Stimulated activated naive CD8-positive, alpha-beta T cell treated with anti-CD3 and anti-CD28 coated beads, Interleukin-15, Interleukin-2, amounts not matched to agents 100 ng/mL and 50 ng/mL, for 24 hours (primary cell): ENCODE data around the gene FAIM2.
"Not testable (repeated sequence)": the region's sequence is repeated elsewhere in the genome, so short reads cannot be mapped to it uniquely, and the experiment has no call there.

ENCODE experiments used
- H3K27ac Mint-ChIP-seq: one replicate; pipeline ENCODE4 v1.8.0; 2021; ENCODE audit warnings: mild to moderate bottlenecking, mixed read lengths
- H3K27me3 Mint-ChIP-seq: one replicate; pipeline ENCODE4 v1.8.0; 2021; ENCODE audit warnings: mixed read lengths
- H3K36me3 Mint-ChIP-seq: one replicate; pipeline ENCODE4 v1.8.0; 2021; ENCODE audit warnings: low read depth, mixed read lengths
- H3K4me1 Mint-ChIP-seq: one replicate; pipeline ENCODE4 v1.8.0; 2021; ENCODE audit warnings: low read depth, mixed read lengths
- H3K4me3 Mint-ChIP-seq: one replicate; pipeline ENCODE4 v1.8.0; 2021; ENCODE audit warnings: mild to moderate bottlenecking, mixed read lengths
- H3K9me3 Mint-ChIP-seq: one replicate; pipeline ENCODE4 v1.8.0; 2021; ENCODE audit warnings: mixed read lengths

FAIM2 gene

DNA sequence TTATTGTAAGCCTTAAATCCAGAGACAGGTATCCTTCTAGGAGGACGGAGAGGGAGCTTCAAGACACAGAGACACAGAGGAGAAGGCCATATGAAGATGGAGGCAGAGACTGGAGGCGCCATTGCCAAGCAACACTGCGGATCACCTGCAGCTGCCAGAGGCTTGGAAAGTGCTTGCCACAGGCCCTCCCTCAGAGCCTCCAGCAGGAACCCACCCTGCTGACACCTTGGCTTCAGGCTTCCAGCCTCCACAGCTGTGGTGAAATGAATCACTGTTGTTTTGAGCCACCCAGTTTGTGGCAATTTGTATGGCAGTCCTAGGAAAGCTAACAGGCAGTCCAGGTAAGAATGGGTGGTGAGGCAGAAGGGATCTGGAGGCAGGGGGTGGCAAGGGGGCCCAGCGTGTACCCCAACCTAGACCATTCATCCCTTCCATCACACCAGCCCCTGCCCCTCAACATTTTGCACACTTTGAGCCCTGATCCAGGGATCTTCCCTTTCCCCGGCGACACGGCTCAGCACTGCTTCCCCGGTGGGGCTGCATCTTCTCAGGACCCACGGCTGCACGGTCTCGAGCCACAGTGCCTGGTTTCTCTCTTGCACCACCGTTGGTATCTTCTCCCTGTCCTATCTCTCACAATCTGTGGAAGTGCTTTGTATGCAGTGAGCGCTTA lies 38.5 kb downstream of the FAIM2 start:
- no peaks in the 10 kb centered on the region for H3K36me3 Mint-ChIP-seq
- no peak overlapping the region for H3K4me3 Mint-ChIP-seq
- H3K27ac Mint-ChIP-seq = no peak overlapping the region
- H3K9me3 Mint-ChIP-seq = no peaks in the 10 kb centered on the region
- no peaks in the 10 kb centered on the region for H3K27me3 Mint-ChIP-seq
- H3K4me1 Mint-ChIP-seq = no peaks in the 10 kb centered on the region

DNA sequence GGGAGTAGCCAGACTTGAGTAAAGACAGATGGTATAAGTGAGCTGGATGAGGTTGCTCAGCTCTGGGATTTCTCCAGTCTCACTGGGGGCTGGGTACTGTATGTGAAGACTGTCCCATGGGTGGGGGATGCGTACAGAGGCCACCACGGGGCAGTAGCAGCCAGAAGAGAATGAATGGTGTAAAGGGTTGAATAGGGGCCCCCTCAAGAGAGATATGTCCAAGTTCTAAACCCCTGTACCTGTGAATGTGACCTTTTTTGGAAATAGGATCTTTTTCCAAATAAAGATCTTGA lies 39.0 kb downstream of the FAIM2 start:
- no peaks in the 10 kb centered on the region for H3K27me3 Mint-ChIP-seq
- no peaks in the 10 kb centered on the region for H3K9me3 Mint-ChIP-seq
- no peak overlapping the region for H3K4me3 Mint-ChIP-seq
- no peak overlapping the region for H3K27ac Mint-ChIP-seq
- no peaks in the 10 kb centered on the region for H3K4me1 Mint-ChIP-seq
- no peaks in the 10 kb centered on the region for H3K36me3 Mint-ChIP-seq

DNA sequence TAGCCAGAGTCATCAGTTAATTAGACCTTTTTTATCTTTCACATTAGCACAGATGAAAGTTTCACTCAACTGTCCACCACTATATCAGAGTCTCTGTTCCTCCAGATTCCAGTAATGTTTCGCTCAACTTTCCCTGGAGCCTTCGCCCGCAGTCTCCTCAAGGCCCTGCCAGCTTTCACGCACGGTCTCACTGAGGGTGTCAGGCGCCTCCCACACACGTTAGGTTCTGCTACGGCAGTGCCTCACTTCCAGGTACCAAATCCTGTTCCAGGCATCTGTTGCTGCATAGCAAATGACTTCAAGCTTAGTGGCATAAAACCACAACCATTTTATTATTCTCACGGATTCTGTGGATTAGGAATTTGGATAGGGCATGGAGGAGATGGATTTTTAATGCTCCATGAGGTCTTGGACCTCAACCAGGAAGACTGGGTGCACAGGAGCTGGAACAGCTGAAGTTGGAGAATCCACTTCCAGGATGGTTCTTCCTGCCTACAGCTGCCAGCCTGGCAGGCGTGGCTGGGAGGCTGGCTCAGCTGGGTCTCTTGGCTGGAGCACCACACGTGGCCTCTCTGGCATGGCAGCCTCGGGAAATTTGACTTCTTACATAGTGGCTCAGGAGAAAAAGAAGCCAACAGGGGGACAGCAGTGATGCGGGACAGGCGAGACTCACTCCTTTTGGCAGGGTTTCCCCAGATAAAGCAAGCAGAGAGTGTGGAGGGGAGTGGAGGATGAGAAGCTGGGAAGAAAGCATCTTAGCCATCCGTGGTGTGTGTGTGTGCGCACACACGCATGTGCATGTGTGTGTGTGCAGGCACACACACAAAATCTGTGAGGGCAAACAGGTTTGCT lies 39.5 kb downstream of the FAIM2 start:
- H3K27me3 Mint-ChIP-seq = no peaks in the 10 kb centered on the region
- no peak overlapping the region for H3K4me3 Mint-ChIP-seq
- H3K4me1 Mint-ChIP-seq = no peaks in the 10 kb centered on the region
- H3K9me3 Mint-ChIP-seq = no peaks in the 10 kb centered on the region
- H3K36me3 Mint-ChIP-seq = no peaks in the 10 kb centered on the region
- H3K27ac Mint-ChIP-seq = no peak overlapping the region

DNA sequence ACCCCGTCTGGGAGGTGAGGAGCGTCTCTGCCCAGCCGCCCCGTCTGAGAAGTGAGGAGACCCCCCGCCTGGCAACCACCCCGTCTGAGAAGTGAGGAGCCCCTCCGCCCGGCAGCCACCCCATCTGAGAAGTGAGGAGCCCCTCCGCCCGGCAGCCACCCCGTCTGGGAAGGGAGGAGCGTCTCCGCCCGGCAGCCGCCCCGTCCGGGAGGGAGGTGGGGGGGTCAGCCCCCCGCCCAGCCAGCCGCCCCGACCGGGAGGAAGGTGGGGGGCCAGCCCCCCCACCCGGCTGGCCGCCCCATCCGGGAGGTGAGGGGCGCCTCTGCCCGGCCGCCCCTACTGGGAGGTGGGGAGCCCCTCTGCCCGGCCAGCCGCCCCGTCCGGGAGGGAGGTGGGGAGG lies 42.8 kb downstream of the FAIM2 start:
- H3K36me3 Mint-ChIP-seq, H3K4me1 Mint-ChIP-seq, H3K27me3 Mint-ChIP-seq, H3K4me3 Mint-ChIP-seq, H3K9me3 Mint-ChIP-seq, H3K27ac Mint-ChIP-seq: not testable (repeated sequence)

DNA sequence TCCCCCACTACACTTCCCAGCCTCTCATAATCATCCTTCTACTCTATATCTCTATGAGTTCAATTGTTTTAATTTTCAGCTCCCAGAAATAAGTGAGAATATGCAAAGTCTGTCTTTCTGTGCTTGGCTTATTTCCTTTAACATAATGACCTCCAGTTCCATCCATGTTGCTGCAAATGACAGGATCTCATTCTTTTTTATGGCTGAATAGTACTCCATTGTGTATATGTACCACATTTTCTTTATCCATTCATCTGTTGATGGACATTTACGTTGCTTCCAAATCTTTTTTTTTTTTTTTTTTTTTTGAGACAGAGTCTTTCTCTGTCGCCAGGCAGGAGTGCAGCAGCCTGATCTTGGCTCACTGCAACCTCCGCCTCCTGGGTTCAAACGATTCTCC lies 47.8 kb downstream of the FAIM2 start:
- H3K36me3 Mint-ChIP-seq, H3K27ac Mint-ChIP-seq, H3K27me3 Mint-ChIP-seq, H3K4me3 Mint-ChIP-seq, H3K9me3 Mint-ChIP-seq, H3K4me1 Mint-ChIP-seq: not testable (repeated sequence)

DNA sequence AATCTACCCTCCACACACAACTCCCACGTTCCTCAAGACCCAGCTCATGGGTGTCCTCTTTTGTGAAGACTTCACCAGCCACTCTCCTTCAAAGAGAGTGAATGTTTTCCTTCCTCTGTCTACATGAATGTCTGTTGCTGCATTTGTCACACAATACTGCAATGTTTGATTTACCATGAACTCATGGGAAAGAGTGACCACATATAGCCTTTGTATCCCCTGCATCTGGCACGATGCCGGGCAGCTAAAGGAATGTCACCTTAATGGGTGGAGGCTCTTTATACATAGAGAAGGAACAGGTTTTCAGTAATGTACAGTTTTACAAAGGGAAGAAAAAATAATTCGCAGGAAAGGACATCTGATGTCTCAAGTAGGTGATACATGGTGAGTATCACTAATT lies 48.7 kb downstream of the FAIM2 start:
- Mint-ChIP-seq H3K9me3 (no peaks in the 10 kb centered on the region), H3K4me1 (no peaks in the 10 kb centered on the region), H3K4me3 (no peak overlapping the region), H3K27me3 (peaks cover 8% of the 10 kb centered on the region), H3K36me3 (no peaks in the 10 kb centered on the region), H3K27ac (no peak overlapping the region)

DNA sequence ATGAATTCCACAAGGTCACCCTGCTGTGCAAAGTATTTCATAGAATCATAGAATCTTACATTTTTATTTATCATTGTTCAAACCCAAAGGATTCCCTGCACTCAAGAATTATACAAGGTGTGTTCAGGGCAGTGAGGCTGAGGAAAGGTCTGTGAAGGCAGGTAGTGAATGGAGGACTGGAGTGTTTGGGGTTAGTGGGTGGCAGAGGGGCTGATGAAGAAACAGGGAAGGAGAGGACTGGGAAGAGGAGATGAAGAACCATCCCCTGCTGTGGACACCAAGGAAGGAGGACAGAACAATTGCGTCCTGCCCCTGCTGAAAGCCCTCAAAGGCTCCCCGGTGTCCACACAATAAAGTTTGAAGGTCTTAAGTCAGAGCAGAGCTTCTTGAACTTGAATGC lies 50.0 kb downstream of the FAIM2 start:
- H3K27ac Mint-ChIP-seq = no peak overlapping the region
- no peaks in the 10 kb centered on the region for H3K36me3 Mint-ChIP-seq
- H3K4me3 Mint-ChIP-seq = no peak overlapping the region
- H3K4me1 Mint-ChIP-seq = no peaks in the 10 kb centered on the region
- H3K27me3 Mint-ChIP-seq = peaks cover 15% of the 10 kb centered on the region
- H3K9me3 Mint-ChIP-seq = no peaks in the 10 kb centered on the region

DNA sequence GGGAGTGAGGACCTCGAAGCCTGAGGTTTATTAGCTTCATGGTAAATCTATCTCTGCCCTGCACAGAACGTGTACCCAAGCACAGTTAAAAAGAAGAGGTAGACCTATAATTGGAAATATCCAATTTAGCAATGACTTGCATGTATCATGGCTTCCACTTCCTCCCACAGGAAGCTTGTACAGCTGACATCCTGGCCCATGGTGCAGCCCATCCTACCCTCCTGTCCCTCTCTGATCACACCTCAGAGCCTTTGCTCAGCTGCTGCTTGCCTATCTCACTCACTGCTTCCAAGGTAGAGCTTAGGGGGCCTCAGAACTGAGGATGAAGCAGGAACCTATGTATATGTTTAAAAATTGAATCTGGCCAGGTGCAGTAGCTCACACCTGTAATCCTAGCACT lies 56.5 kb downstream of the FAIM2 start:
- Mint-ChIP-seq H3K4me3 (no peak overlapping the region), H3K27ac (no peak overlapping the region), H3K4me1 (peaks cover 23% of the 10 kb centered on the region)

DNA sequence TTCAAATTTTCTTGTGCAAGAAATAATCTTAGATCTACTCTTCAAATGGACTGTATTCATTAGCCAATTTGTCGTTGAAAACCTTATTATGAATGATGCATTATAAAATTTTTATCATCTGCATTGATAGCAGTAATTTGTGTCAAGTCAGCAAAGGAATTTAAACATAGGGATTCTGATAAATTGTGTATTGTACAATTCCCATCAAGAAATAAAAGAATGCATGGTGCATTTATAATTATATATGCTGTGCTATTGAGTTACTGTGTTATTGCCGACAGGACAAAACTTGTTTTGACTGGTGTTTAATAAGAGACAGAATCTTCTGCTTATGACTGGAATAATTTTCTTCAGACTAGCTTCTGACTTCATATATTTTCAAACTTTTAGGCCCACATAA lies 57.7 kb downstream of the FAIM2 start:
- Mint-ChIP-seq H3K27ac (no peak overlapping the region), H3K9me3 (no peaks in the 10 kb centered on the region), H3K27me3 (peaks cover 13% of the 10 kb centered on the region), H3K4me1 (peaks cover 35% of the 10 kb centered on the region), H3K36me3 (no peaks in the 10 kb centered on the region), H3K4me3 (no peak overlapping the region)

More for the DNA sequence above, 56.5 kb downstream of the FAIM2 start:
- Mint-ChIP-seq H3K27me3 (peaks cover 21% of the 10 kb centered on the region), H3K9me3 (no peaks in the 10 kb centered on the region), H3K36me3 (no peaks in the 10 kb centered on the region)

DNA sequence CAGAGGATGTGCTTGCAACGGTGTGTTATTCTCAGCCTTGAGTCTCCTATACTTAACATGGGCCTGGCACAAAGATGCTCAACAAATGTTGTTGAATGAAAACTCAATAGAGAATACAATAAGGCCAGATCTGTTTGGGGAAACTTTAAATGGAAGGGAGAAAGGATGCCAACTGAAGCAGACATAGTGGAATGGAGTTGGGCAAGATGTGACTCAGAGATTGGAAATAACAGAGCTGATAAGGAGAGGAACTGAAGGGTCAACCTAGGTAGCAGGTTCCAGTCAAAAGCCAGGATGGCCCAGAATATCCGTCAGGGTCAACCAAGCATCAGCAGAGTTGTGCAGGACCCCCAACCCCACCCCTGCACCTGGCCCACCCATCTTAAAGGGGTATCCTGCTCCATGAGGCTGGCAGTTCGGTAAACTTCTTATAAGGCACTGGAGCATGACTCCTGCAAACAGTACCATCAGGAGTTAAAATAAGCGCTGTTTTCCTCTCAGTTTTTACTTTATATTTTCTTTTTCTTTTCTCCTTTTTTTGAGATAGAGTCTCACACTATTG lies 59.7 kb downstream of the FAIM2 start:
- peak overlapping the region; percentile 18 for H3K27ac Mint-ChIP-seq
- H3K4me1 Mint-ChIP-seq = peaks cover 37% of the 10 kb centered on the region
- peaks cover 8% of the 10 kb centered on the region for H3K27me3 Mint-ChIP-seq
- H3K36me3 Mint-ChIP-seq = no peaks in the 10 kb centered on the region
- no peaks in the 10 kb centered on the region for H3K9me3 Mint-ChIP-seq
- peak overlapping the region; percentile 94 for H3K4me3 Mint-ChIP-seq

DNA sequence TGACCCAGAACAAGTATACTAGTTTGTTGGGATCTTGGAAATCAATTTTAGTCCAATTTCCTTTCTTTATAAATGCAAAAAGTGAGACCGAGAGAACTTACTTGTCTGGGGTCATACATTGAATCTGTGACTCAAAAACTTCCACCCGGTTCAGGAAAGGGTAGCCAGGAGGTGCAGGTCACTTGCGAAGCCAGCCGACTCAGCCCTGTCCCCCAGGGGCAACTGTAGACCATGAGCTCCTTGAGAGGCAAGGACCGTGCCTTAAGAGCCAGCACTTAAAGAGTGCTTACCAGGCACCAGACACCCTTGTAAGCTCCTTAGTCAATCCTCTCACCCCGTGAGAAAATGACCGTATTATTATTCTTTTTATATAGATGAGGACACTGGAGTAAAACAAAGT lies 60.3 kb downstream of the FAIM2 start:
- peaks cover 3% of the 10 kb centered on the region for H3K27me3 Mint-ChIP-seq
- H3K4me3 Mint-ChIP-seq = peak overlapping the region; percentile 94
- H3K36me3 Mint-ChIP-seq = no peaks in the 10 kb centered on the region
- peaks cover 37% of the 10 kb centered on the region for H3K4me1 Mint-ChIP-seq
- no peaks in the 10 kb centered on the region for H3K9me3 Mint-ChIP-seq
- H3K27ac Mint-ChIP-seq = peak overlapping the region; percentile 96

DNA sequence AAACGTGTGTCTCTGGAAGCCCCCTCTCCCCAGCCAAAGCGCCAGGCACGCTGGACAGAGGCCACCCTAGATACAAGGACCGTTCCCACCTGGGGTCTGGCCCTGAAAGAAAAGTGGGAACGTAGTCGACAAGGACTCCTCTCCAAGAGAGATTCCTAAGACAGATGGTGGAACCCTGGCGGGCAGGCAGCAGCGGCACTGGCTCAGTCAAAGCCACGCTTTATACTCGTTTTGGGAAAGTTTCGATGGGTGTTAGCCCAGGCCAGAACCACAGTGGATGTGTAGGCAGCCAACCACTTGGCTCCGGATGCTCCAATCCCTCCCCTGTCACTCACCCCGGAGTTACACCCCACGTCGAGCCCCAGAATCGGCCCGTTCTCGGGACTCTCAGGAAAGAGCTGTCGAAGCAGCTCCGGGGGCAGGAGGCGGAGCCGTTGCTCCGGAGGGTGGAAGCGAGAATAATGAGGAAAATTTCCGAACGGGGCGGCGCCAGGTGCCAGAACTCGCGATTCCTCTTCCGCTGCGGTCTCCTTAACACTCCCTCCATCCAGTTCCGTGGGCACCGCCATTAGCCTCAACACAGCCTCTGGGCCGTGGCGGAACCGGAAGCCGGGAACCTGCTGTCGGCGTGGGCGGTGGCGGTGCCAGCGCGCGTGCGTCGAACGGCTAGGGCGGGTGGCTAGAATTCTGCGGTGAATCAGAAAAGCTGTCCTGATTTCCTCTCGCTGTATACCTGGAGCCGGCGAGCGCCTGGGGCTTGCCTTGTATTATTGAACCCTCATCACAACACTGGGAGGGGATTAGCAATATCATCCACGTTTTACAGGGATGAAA lies 61.0 kb downstream of the FAIM2 start, which contains the start of gene BCDIN3D:
TSS of gene BCDIN3D (minus strand) at position 588 of the 834 bp plus-strand sequence. CDS start at position 569, 19 bp downstream.
- Mint-ChIP-seq H3K4me3 (peak within 1 kb of the TSS; percentile 94), H3K27ac (peak within 1 kb of the TSS; percentile 96), H3K36me3 (no peaks in the 10 kb centered on the region), H3K9me3 (no peaks in the 10 kb centered on the region), H3K4me1 (peaks cover 37% of the 10 kb centered on the region), H3K27me3 (no peaks in the 10 kb centered on the region)

DNA sequence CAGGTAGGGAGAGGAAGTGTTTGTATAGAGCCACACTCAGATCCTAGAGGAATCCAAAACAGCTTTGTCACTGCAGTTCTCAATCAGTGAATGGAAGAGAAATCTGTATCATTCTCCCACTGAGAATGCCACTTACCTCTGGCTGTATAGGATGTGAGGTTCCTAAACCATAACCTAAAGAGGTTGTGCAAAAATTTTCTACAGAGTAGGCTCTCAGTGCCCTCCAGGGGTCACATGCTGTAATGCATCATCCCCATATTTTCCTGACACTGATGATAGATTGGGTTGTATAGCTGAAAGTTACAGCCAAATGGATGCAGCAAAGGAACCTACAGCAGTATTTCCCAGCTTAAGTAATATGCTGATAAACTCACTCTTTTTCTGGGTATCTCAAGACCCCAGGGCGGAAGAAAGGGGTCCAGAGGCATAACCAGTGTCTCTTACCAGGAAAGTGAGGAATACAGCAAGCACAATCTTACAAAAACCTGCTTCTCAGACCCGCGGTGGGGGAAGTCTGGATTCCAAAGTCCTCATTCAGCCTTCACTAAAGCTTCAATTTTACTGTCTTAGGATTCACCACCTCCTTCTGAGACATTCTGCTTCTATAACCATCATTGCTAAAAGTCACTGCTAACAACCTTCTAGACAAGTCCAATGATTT lies 64.6 kb downstream of the FAIM2 start:
- no peaks in the 10 kb centered on the region for H3K9me3 Mint-ChIP-seq
- H3K27ac Mint-ChIP-seq = no peak overlapping the region
- no peak overlapping the region for H3K4me3 Mint-ChIP-seq

DNA sequence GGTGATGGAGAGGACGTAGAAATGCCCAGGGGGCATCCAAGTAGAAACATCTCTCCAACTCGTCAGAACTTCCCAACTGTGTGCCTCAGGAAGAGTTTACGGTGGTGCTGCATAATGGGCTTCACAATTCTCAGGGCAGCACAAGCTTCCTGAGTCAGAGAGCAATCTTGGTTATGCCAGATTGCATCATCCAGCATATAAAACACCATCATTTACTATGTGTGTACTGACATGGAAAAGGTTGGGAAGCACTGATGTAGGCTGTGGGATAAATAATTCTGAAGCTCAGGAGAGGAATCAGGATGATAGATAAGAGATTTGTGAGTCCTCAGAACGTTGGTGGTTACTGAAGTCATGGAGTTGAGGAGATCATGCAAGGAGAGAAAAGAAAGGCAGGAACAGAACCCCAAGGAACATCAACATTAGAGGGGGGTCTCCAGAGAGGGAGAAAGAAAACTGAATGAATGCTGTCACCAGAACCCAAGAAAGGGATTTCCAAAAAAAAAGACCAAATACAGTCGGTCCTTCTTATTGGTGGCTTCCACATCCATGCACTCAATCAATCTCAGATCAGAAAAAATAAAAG lies 70.8 kb downstream of the FAIM2 start:
- Mint-ChIP-seq H3K9me3 (no peaks in the 10 kb centered on the region), H3K4me3 (no peak overlapping the region), H3K27ac (no peak overlapping the region), H3K36me3 (no peaks in the 10 kb centered on the region), H3K27me3 (no peaks in the 10 kb centered on the region), H3K4me1 (peaks cover 11% of the 10 kb centered on the region)

More for the DNA sequence above, 64.6 kb downstream of the FAIM2 start:
- no peaks in the 10 kb centered on the region for H3K27me3 Mint-ChIP-seq
- peaks cover 30% of the 10 kb centered on the region for H3K4me1 Mint-ChIP-seq
- no peaks in the 10 kb centered on the region for H3K36me3 Mint-ChIP-seq
